Measurements from ENCODE around the gene ETNK2.

DNA sequence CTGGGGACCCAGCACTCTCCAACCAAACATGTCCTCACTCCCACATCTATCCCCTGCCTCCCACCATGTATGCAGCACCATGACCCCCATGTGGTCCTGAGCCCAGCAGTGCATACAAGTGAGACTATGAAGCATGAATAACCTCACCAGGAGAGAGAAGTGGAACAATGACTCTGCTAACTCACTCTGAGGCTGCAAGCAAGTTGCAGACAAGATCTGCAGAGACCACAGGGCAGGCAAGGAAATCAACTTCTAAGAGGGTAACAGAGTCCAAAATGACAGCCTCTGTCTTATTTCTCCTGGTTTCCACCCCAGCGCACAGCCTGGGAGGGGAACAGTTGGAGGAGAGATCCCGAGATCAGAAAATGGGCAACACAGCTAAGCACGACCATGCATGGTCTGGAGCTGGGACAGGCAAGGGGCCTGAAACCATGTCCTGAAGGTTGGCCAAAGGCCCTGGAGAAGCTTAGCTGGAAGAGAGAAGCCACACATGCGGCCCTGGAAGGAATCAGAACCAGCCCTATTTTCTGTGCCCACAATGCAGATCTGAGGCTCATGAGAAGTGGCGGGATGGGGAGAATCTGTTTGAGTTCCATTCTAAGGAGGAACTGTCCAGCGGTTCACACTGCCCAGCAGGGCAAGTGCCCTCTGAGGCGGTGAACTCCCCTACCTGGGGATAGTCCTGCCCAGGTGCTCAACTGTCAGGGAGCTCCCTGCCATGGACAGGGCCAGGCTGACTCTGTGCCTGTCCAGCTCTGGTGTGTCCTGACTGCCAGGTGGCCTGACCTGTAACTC, 26.8 kb upstream of the ETNK2 start:
- TF ChIP-seq, protein P1, sequence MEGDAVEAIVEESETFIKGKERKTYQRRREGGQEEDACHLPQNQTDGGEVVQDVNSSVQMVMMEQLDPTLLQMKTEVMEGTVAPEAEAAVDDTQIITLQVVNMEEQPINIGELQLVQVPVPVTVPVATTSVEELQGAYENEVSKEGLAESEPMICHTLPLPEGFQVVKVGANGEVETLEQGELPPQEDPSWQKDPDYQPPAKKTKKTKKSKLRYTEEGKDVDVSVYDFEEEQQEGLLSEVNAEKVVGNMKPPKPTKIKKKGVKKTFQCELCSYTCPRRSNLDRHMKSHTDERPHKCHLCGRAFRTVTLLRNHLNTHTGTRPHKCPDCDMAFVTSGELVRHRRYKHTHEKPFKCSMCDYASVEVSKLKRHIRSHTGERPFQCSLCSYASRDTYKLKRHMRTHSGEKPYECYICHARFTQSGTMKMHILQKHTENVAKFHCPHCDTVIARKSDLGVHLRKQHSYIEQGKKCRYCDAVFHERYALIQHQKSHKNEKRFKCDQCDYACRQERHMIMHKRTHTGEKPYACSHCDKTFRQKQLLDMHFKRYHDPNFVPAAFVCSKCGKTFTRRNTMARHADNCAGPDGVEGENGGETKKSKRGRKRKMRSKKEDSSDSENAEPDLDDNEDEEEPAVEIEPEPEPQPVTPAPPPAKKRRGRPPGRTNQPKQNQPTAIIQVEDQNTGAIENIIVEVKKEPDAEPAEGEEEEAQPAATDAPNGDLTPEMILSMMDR (IDR thresholded peaks at IDR 0.05), result no peak
- no peak for TF ChIP-seq POLR2A (IDR thresholded peaks at IDR 0.05)

All from uterus (tissue), 2 donors.